Endothelial cell of umbilical vein (primary cell): ENCODE data around the gene KRT1.

Experiments used
- EZH2 ChIP-seq: IDR thresholded peaks from 2 replicates; pipeline ENCODE4 v1.6.1; 2012; ENCODE audit warnings: borderline replicate concordance, low read depth, mild to moderate bottlenecking, moderate library complexity, low read length, inconsistent platforms; ENCODE audit not compliant: severe bottlenecking
- FOS ChIP-seq: IDR thresholded peaks from 2 replicates; pipeline ENCODE4 v1.6.1; 2011; ENCODE audit warnings: mild to moderate bottlenecking, low read length, moderate library complexity, borderline replicate concordance; ENCODE audit not compliant: insufficient read depth
- MAX ChIP-seq: IDR thresholded peaks from 2 replicates; pipeline ENCODE4 v1.6.1; 2011; ENCODE audit not compliant: insufficient read depth, insufficient read length
- POLR2A ChIP-seq: IDR thresholded peaks from 2 replicates; pipeline ENCODE4 v1.6.1; 2012; ENCODE audit warnings: low read depth, mild to moderate bottlenecking, control low read depth, low read length
- POLR2AphosphoS5 ChIP-seq: IDR thresholded peaks from 2 replicates; pipeline ENCODE4 v1.6.1; 2012; ENCODE audit warnings: low read depth, mild to moderate bottlenecking, control low read depth, low read length, moderate library complexity; ENCODE audit not compliant: insufficient read depth
- TF ChIP-seq, protein P1 (sequence below), 2 donors: IDR thresholded peaks; 1 replicate in 1 of 2; 2 replicates in 1 of 2; pipeline ENCODE4 v1.5.1; 2011; ENCODE audit warnings: low read length in 2 of 2, mild to moderate bottlenecking in 2 of 2, moderate library complexity in 2 of 2, control low read depth in 1 of 2, inconsistent platforms in 1 of 2, low read depth in 1 of 2; ENCODE audit not compliant: insufficient read depth in 1 of 2; ENCODE audit errors: extremely low read depth in 1 of 2

- TF ChIP-seq POLR2AphosphoS5 (no peak), EZH2 (no peak), MAX (no peak), POLR2A (no peak), FOS (no peak)
- TF ChIP-seq, protein P1, sequence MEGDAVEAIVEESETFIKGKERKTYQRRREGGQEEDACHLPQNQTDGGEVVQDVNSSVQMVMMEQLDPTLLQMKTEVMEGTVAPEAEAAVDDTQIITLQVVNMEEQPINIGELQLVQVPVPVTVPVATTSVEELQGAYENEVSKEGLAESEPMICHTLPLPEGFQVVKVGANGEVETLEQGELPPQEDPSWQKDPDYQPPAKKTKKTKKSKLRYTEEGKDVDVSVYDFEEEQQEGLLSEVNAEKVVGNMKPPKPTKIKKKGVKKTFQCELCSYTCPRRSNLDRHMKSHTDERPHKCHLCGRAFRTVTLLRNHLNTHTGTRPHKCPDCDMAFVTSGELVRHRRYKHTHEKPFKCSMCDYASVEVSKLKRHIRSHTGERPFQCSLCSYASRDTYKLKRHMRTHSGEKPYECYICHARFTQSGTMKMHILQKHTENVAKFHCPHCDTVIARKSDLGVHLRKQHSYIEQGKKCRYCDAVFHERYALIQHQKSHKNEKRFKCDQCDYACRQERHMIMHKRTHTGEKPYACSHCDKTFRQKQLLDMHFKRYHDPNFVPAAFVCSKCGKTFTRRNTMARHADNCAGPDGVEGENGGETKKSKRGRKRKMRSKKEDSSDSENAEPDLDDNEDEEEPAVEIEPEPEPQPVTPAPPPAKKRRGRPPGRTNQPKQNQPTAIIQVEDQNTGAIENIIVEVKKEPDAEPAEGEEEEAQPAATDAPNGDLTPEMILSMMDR (IDR thresholded peaks at IDR 0.05; ENCODE audit: extremely low read depth in 1 of 2, insufficient read depth in 1 of 2, low read depth in 1 of 2, low read length in 2 of 2) = no peak
Measured at GRCh38 chr12:52673713-52674432, 6.3 kb downstream of the KRT1 start.
